IPS-18c (cell line): ENCODE data around the gene BBS2.
"Not testable (repeated sequence)": the region's sequence is repeated elsewhere in the genome, so short reads cannot be mapped to it uniquely, and the experiment has no call there.

Experiments
- H3K4me3 ChIP-seq: 2 replicates; pipeline ENCODE4 v1.7.0; 2013; ENCODE audit warnings: low read depth, mild to moderate bottlenecking, low read length, moderate library complexity; ENCODE audit not compliant: insufficient read depth
- H3K9me3 ChIP-seq: one replicate; pipeline ENCODE4 v1.6.1; 2013; ENCODE audit warnings: mild to moderate bottlenecking, low read length, moderate library complexity; ENCODE audit not compliant: control insufficient read depth, insufficient read depth

The BBS2 gene

DNA sequence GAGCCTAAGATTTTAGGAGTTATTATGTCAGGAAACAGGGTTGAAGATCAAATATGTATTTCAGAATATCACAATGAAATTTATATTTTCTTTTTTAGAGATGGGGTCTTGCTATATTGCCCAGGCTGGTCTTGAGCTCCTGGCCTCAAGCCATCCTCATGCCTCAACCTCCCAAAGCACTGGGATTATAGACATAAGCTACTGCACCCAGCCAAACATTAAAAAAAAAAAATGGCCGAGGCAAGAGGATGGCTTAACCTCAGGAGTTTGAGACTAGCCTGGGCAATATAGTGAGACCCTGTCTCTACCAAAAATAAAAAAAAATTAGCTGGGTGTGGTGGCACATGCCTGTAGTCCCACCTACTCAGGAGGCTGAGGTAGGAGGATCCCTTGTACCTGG is 31.0 kb downstream of the BBS2 start:
- H3K9me3 ChIP-seq, H3K4me3 ChIP-seq: not testable (repeated sequence)

DNA sequence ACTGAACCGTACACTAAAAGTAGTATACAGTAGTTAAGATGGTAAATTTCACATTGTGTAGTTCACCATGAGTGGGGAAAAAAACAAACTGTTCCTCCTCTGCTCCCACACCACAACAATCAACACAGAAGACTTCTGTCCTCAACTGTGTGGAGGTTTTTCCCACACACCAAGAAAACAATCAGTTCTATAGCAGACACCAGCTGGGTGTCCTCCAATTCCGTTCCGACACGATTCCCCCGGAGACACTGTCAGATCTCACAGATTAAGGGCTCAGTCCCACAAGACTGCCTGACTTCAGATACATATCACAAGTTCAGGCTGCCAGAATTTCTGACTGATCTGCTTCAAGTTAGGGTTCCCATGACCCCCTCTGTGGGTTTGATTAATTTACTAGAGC is 31.8 kb downstream of the BBS2 start:
- Histone ChIP-seq H3K4me3 (no peak overlapping the region), H3K9me3 (no peaks in the 10 kb centered on the region)

DNA sequence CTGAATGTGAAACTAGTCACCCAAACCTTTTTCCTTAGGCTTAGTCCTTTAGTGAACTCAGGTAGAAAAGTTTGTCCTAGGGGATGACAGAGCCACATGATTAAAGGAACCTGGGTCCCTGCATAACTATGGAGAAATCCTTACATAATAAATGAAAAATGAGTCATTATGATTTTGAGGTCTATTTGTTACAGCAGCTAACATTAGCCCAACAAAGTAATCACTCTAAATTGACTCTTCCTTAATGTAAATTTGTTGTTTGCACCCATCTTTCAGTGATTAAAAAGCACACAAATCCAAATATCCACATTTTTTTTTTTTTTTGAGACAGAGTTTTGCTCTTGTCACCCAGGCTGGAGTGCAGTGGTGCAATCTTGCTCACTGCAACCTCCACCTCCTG is 36.4 kb downstream of the BBS2 start:
- H3K4me3 ChIP-seq = no peak overlapping the region
- no peaks in the 10 kb centered on the region for H3K9me3 ChIP-seq

DNA sequence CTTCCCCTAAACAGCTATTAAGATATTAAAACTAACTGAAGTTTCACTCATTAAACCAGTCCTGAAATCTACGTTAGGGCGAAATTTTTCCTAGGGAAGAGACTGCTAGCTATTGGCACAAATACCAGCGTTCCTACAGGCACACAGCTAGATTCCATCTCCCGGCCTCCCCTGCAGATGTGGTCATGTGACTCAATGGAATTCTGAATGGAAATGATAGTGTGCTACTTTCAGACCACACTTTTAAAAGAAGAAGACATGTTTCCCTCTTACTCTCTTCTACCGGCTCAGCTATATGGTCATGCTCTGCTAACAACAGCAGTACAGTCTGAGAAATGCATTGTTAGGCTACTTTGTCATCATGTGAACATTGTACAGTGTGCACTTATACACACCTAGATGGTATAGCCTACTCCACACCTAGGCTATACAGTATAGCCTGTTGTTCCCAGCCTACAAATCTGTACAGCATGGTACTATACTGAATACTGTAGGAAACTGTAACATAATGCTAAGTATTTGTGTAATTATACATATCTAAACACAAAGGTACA is 37.1 kb downstream of the BBS2 start:
- Histone ChIP-seq H3K4me3 (no peak overlapping the region), H3K9me3 (no peaks in the 10 kb centered on the region)

DNA sequence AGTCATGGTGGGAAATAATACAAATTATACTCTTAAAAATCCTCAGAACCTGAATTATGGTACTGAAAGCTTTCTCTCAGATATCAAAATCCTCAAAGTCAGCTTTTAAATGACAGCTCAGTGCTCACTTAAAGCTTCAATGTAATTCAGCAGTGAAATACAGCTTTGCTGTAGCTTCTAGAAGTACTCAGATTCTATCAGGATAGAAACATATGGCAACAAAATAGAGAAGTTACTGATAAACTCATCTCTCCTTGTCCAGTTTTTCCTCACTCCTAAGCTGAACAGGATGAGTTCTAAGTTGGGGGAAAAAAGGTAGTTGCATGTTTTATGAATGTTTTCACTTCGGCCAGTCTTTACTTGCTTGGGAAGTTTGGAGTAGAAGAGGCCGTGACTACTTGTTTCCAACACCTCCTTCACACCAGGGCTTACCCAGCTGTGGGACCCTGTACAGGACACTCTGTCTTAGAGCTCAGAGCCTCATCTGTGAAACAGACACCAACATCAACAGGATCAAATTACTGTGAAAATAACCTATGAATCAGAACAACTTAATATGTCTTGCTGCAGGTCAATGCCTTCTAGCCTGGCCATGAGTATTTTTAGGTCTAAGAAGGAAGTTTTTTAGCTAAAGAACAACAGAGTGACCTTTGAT is 38.2 kb downstream of the BBS2 start:
- H3K4me3 ChIP-seq = no peak overlapping the region
- H3K9me3 ChIP-seq = no peaks in the 10 kb centered on the region

DNA sequence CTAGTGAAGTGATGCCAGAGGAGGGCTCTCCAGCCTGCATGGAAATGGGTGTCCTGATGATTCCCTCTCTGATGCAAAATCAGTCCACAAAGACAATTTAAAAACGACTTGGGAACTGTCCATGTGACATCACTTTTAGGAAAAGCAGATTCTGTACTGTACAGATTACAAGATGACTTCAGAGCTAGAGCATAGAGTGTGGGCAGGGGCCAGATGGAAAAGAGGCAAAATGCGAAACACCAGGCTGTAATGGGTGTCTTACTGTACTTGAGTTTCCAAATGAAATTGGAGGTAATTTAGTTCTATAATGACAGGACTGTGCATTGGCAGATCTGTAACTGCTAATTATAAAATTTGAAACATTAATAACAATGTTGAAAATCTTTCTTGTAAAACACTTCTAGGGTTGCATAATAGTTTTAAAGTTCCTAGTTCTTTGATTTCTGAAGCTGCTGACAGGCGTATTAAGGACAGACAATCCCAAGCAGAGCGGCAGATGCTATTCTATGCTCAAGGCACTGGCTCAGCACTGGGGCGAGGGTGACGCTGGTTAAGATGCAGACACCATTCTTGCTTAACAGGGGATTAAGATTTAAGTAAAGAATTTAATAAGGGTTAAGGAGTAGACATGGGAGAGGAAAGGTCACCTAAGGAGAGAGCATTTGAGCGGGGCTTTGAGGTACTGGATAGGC is 38.9 kb downstream of the BBS2 start:
- H3K9me3 ChIP-seq = no peaks in the 10 kb centered on the region
- H3K4me3 ChIP-seq = no peak overlapping the region

DNA sequence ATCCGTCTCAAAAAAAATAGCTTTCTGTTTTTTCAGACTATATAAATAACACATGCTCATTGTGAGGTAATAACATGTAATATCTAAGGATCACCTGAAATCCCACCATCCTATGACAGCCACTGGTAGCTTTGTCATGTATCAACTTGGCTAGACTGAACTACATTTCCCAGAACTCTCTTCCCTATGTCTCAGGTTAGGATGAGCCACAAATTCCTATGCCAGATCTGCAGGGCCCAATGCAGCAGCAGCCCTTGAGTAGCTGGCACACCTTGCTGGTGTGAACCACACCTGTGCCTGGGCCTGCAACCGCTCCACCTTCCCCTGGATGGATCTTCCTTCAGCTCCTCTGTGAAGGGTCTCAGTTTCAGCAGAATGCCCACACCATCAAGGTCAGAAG is 40.4 kb downstream of the BBS2 start:
- no peak overlapping the region for H3K4me3 ChIP-seq
- H3K9me3 ChIP-seq = no peaks in the 10 kb centered on the region

DNA sequence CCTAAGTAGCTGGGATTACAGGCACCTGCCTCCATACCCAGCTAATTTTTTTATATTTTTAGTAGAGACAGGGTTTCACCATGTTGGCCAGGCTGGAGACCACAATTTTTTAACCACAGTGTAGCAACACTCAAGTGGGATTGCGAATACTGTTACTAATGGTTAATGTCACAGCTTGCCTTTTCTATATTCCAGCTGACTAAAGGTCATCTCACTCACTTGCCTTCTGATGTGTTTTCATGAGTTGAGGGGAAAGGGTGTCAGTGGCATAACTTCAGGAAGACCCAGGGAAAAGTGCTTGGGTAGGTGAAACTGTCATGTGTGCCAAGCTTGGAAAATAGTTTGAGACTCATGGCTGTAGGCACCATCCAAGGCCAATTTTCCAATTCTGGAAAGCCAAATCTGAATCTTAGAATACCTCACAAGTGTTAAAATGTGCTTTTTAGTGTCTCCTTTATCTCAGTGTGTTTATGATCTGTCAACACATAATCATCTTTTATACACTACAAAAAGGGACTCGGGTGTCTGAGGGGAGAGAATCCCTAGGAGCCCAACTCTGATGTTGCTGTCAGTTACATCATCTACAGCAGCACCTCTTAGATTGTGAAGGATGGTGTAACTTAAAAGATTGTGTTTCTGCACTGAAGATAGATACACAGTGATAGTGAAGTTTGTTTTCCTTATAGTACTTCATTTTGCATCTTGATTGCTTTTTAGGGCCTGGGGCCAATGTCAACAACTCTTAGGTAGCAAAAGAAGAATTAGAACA is 41.4 kb downstream of the BBS2 start:
- H3K9me3 ChIP-seq = no peaks in the 10 kb centered on the region
- no peak overlapping the region for H3K4me3 ChIP-seq

DNA sequence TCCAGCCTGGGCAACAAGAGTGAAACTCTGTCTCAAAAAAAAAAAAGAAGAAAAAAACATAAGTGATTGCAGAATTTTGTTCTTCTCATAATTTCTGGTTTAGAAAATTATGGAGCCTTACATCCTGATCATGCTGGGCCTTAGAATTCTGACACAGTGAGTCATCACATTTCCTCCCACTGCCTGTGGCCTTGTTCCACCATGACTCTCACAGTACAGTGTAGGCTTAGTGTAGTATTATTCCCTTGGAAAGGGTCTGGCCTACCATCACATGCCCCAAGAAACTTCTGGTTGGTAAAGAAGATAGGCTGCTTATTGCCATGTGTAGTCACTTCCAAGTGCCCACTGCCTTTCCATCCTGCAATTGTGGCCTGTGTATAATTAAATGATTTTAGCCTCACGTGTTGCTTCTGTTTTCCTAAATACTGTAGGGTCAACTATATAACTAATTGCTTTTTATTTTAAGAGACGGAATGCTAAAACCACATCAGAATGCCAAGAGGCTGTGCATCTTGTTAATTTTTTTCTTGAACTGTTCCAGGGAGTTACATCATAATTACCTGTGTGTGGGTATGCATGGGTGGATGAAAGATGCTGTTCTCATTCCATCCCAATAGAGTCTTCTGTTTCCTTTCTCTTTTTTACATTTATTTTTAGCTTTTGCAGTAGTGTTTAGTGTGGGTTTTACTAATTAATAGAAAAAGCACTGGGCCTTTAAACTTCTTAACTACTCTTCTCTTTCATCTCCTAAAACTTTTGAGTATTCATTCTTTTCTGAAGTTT is 42.5 kb downstream of the BBS2 start:
- no peak overlapping the region for H3K4me3 ChIP-seq
- H3K9me3 ChIP-seq = no peaks in the 10 kb centered on the region

DNA sequence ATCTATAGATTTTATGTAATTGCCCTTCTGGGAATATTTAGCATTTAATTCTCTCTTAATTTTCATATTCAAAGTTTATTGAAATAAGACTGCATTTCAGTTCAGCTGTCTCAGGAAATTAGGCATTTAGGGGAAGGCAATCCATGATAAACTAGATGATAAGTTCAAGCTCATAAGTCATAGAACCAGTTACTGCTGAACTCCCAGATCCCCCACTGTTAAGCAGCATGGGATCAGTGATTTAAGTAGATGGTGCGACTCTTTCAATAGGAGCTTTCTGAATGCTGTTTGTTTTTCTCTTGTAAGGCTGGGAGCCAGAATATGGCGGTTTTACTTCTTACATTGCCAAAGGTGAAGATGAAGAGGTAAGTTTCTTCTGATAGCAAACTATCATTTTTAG is 44.6 kb downstream of the BBS2 start:
- no peaks in the 10 kb centered on the region for H3K9me3 ChIP-seq
- no peak overlapping the region for H3K4me3 ChIP-seq

DNA sequence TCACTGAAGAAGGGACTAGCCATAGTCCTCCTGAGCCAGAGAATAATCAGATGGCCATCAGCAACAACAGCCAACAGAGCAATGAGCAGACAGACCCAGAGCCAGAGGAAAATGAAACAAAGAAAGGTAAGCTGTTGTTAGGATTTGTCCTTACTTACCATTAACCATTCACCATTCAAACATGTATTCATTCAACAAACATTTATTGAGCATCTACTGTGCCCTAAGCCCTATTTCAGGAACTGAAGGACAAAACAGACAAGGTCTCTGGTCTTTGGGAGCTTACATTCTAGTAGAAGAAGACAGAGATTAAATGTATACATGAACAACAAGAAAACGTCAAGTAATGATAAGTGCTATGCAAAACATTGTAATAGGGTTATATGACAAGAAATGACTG is 49.2 kb downstream of the BBS2 start:
- Histone ChIP-seq H3K9me3 (no peaks in the 10 kb centered on the region), H3K4me3 (no peak overlapping the region)

DNA sequence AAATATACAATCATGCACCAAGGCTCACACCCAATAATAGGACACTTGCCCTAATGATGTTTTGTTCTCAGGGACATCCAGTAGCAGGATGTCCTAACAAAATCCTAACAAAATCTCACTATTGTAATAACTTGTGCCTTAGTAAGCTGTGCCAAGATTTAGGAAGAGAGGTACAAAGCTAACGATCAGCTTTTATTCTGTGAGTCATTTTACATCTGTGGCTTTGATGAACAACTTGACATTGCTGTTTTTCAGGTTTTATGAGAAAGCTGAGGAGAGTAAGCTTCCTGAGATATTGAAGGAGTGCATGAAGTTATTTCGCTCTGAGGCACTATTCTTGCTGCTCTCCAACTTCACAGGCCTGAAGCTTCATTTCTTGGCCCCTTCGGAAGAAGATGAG is 49.6 kb downstream of the BBS2 start:
- Histone ChIP-seq H3K4me3 (no peak overlapping the region), H3K9me3 (no peaks in the 10 kb centered on the region)

DNA sequence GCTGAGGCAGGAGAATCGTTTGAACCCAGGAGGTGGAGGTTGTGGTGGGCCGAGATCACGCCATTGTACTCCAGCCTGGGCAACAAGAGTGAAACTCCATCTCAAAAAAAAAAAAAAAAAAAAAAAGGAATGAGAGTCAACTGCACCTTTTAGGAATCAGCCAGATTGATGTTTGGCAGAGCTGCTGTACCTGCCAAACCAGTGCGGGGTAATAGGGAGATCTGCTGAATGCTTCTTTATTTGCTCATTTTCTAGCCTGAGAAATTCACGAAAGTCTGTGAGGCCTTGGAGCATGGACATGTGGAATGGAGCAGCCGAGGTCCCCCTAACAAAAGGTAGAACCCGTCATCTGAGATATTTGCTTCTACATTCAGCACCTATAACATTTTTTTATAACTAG is 50.1 kb downstream of the BBS2 start:
- H3K4me3 ChIP-seq = no peak overlapping the region
- H3K9me3 ChIP-seq = no peaks in the 10 kb centered on the region

DNA sequence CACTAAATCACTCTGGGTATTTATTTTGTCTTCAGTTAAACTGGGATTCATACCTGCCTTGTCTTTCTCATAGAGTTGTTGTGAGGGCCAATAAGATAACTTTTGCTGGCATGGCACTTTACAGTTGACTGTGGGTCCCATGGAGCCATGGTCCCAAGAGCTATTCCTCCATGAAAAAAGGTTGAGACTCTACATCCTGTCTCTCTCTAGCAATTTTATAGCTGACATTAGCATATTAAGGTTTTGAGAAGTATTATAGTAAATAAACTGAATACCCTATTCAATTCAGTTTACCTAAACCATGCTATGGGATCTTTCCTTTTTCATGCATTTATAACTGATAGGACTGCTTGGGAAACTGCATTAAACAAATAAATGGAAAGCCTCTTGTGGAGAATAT is 51.0 kb downstream of the BBS2 start:
- no peak overlapping the region for H3K4me3 ChIP-seq
- H3K9me3 ChIP-seq = no peaks in the 10 kb centered on the region

DNA sequence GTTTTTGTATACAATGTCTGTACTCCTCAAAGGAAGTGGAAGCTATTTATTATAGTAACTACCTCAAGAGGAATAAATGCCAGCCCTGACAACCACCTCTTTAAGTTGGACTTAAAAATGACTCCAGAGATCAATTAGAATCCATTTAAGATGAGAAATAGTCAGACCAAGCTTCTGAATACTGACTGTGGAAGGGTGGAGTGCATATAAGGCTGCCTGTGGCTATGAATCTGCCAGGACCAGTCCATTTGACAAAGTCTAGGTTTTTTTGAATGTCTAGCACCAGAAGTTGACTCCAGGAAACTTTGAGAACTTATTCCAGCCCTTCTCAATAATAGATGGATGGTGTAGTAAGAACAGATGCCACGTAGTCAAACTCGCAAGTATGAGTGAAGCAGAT is 53.5 kb downstream of the BBS2 start:
- H3K4me3 ChIP-seq = no peak overlapping the region
- H3K9me3 ChIP-seq = no peaks in the 10 kb centered on the region

DNA sequence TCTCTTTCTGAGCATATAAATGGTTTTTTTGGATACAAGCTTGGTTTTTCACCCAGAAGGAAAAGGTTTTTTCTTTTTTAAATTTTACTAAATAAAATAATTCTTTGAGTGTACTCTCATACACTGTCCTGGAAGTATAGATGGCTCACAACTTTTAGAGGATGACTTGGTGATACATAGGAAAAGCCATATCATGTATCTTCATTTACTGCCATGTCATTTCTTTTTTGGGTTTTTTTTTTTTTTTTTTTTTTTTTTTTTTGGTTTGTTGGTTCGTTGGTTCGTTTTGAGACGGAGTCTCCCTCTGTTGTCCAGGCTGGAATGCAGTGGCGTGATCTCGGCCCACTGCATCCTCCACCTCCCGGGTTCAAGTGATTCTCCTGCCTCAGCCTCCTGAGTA is 56.7 kb downstream of the BBS2 start:
- Histone ChIP-seq H3K4me3 (no peak overlapping the region), H3K9me3 (no peaks in the 10 kb centered on the region)

DNA sequence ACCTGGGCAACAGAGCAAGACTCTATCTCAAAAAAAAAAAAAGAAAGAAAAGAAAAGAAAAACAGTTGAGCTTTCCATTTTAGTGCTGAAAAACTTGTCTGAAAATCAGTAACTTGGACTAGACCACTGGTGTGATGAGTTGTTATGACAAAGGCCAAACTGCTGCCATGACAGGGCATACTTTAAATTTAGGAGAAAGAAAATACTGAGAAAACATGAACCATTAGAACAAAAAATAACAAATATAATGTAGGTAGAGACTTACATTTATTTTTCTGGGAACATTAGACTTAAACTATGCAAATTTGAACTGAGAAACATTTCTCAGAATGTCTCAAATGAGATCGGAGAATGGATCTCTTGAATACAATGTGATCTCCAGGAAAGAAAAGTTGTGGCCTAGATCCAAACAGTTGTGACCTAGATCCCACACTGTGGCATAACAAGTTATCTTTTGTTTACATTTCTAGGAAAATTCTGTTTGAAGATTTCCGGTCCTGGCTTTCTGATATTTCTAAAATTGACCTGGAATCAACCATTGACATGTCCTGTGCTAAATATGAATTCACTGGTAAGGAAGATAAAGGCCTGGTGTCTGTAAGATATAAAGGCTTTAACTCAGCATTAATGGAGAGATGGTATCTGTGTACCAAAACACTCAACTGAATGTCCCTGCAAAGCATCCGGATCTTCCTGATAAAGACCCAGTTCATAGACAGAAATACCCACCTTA is 57.6 kb downstream of the BBS2 start:
- H3K9me3 ChIP-seq = no peaks in the 10 kb centered on the region

More for the DNA sequence above, 57.6 kb downstream of the BBS2 start:
- no peak overlapping the region for H3K4me3 ChIP-seq
